Measurements from ENCODE around the gene MRPL28.
"Not testable (repeated sequence)": the region's sequence is repeated elsewhere in the genome, so short reads cannot be mapped to it uniquely, and the experiment has no call there.

The MRPL28 gene

GRCh38 chr16:373020-373598 lies 2.8 kb upstream of the MRPL28 start:
- DNase-seq = no peak

DNA sequence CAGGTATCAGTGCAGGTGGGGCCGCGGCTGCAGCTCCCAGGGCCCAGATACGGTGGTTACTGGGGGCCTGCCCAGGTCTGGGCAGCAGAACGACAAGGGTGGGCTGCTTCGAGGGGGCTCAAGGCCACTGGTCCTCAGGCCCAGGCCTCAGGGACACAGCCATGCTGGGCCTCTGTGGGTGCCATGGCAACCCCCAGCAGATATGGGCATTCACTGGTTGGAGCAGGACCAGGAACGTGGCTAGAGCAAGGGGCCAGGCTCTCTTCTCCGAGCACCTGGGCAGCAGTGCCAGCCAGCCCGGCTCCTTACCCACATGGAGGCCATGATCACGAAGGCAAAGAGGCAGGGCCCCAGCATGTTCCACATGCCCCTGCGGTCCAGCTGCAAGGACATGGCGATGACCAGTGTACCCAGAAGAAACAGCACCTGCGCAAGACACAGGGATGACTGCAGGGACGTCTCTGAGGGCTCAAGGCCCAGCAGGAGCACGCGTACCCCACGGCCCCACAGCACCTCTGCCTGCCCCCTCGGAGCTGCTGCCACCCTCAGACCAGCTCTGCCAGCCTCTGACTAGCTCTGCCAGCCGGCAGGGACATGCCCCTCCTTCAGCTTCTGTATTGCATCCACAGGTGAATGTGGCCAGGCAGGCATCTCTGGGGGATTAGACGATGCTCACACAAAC lies 2.1 kb upstream of the MRPL28 start:
- DNase-seq = no peak

- no peak for DNase-seq
Observed at GRCh38 chr16:371515-372301, 1.4 kb upstream of the MRPL28 start.

GRCh38 chr16:370979-371514 lies 709 bp upstream of the MRPL28 start:
- DNase-seq = no peak

DNA sequence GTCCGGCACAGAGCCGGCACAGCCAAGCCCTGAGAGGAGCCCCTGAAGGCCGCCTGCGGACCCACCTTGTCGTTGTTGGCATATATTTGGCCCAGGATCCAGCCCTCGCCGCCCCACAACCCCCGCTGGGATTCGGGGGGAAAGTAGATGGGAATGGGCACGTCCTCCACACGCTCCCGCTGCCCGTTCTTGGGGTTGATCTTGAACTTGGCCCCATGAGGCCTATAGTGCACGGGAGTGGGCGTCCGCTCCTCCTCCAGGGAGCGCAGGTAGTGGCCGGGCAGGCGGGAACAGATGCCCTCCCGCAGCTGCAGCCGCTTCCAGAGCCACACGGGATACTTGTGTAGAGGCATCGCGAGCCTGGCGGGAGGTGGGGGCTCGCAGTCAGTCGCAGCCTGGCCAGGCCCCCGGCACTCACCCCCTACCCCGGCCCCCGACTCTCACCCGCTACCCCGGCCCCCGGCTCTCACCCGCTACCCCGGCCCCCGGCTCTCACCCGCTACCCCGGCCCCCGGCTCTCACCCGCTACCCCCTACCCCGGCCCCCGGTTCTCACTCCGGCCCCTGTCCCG lies 387 bp downstream of the MRPL28 start:
- DNase-seq = no peak

DNA sequence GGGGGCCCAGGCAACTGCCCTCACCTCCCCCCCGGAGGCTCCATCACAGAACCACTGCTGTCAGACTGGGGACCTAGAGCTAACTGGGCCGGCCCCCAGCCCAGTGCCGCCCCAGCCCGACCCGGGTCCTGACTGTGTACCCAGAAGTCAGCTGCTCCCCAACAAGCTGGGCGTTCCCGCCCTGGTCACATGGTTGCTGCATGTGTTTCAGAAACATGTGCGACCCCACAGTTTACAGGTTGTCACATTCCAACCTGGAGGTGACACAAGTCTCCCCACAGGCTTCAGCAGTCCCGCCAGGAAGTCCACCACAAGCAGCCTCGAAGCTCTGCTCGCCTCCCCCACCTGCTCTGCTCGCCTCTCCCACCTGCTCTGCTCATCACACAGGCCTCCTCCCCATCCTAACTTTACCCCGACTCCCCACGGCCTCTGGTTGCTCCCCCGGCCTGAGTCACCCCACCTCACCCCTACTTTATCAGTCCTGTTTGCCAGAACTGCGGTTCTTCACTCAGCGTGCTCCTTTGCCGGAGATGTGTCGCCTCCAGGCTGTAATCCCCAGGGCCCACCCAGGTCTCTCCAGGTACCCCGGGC lies 968 bp downstream of the MRPL28 start:
- no peak for DNase-seq

DNA sequence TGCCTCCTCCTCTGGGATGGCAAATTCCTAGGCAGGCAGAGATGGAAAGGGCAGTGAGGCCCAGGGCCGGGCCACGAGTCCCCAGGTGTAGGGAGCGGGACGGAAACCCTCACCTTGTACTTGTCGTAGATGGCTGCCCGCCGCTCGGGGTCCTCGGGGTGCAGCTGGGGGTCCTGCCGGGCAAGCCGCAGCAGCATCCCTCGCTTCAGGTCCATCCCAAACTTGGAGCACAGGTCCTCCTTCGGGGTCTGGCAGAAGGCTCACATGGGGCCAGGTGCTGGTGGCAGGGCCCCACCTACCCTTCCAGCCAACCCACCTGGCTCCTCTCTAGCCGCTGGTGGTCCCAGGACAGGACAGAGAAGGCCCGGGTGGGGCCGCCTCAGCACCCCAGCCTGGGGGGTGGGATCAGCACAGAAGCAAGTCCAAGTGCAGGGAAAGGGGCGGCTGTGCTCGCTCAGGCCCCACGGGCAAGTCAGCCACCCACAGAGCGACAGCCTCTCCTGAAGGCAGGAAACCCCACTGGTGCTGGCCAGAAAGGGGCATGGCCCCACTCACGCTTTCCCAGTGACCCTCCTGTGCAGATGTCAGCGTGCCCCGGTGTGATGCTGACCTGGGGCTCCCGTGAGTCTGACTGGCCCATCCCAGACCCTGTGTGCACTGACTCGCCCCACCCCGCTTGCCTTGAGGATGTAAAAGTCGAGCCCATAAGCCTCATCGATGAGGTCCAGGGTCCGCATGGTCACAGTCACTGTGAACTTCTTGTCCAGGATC lies 1.8 kb downstream of the MRPL28 start:
- no peak for DNase-seq

DNA sequence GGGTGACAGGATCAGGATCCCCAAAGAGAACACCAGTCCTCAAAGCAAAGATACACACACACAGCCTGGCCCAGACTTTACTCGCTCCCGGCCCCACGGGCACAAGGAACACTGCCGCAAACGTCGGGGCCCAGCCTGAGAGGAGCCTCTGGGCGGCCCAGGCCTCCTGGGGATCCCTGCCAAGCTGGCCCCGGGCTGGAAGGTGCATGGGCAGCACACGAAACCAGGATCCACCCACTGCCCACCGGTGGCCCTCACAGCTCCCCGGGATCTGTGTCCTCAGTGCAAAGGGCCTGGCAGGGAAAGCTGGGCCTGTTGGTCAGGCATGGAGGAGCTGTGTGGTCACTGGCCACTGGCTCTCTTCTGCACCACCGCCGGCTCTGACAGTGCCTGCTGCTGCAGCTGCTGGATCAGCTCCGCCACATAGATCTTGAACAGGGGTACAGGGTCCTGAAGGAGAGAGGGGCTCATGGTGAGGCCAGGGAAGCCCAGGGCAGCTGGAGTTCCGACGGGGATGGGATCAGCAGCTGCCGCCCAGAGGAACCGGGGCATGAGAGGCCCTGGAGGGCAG lies 2.9 kb downstream of the MRPL28 start:
- no peak for DNase-seq

- DNase-seq = no peak
Observed at GRCh38 chr16:366476-366875, 3.9 kb downstream of the MRPL28 start.

DNA sequence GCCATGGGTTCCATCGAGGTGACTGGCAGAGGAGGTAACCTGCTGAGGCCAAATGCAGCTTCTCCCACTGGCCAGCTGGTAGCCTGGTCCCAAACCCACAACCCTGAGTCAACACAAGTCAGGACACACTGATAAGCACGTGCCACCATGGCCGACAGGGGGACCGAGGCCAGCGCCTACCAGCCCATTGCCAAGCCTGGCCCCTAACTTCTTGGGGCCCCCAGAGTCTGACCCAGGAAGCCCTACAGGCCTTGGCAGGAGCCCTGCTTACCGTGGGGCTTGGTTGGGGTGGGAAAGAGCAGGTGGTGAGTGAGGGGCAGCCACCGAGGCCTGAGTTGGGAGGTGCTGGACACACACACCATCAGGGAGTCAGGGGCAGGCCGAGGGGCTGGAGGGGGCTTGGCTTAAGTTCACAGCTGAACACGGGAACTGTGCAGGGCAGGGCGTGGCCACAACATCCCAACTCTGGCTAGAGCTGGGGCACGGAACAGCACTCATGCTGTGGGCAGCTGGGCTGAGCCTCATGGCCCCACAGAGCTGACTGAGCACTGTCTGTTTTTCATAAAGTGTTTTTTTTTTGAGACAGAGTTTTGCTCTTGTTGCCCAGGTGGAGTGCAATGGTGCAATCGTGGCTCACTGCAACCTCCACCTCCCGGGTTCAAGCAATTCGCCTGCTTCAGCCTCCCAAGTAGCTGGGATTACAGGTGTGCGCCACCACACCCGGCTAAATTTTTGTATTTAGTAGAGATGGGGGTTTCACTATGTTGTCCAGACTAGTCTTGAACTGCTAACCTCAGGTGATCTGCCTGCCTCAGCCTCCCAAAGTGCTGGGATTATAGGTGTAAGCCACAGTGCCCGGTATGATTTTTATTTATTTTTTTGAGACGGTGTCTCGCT lies 5.5 kb downstream of the MRPL28 start:
- no peak for DNase-seq

DNA sequence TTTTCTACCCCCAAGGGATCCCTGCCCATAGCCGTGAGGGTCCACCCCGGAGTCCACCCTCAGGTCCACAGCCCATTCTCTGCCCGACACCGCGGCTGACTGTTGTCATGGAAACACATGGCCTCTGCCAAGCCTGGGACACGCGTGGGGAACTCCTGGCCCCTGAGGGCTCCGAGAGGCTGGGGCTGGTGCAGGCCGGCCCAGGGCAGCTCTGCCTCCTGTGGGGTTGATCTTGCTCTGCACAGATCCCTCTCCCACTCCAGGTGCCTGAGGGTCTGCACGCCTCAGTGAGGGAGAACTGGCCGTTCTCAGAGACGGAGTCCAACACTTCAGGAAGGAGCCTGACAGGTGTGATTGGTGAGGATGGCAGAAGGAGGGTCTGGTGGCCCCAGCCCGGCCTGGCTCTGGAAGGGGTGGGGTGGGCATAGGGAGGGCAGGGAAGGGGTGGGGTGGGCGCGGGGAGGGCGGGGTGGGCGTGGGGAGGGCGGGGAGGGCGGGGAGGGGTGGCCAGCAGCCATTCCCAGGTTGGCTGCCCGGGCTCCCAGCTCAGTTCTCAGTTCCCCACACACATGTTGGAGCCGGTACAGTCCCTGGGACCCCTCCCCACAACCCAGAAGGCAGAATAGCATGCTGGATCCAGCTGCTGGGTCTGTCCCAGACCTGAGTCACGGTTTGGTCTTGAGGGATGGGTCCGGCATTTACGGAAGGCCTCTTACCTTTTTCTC lies 6.4 kb downstream of the MRPL28 start:
- no peak for DNase-seq

GRCh38 chr16:363110-363765 lies 7.1 kb downstream of the MRPL28 start:
- DNase-seq = no peak

DNA sequence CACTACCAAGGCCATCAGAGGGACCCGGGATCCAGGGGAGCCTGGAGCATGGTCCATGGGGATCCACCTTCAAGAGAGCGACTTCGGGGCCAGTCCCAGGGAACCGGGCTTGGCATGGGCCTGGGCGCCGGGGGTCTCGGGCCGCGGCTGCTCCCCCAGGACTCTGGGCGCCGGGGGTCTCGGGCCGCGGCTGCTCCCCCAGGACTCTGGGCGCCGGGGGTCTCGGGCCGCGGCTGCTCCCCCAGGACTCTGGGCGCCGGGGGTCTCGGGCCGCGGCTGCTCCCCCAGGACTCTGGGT lies 7.7 kb downstream of the MRPL28 start:
- not testable (repeated sequence) for DNase-seq

DNA sequence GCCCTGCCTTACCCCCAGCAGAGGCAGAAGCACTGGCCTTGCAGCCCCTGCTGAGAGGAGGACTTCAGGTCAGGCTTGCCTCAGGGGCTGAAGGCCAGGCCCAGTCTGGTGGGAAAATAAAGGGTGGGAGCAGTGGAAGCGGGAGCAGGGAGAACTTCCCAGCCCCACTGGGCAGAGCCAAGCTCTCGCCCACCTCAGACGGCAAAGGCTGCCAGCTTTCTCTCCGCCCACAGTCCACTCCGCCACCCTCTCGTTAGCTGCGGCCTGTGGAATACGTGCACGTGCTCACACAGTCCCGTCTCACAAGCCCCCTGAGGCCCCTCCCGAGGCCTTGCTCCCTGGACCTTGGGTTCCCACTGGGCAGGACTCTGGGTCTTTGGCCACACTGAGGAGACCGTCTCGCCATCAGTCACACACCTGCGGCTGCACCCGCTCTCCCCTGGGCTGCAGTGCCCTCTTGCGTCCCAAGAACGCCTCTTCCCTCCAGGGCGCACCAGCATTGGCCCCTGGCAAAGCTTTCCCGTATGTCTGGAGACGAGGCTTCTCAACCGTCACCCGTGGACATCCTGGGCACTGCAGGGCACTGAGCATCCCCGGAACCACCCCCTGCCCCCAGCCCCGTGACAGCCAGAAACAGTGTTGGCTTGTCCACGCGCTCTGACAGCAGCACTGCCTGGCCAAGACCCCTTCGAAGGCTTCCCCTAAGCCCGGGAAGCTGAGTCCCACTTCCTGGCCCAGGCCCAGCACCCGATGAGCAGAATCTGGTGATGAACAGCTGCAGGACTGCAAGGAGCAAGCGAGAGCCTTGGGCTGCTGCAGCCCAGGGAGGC lies 8.3 kb downstream of the MRPL28 start:
- DNase-seq = peak; percentile 62

DNA sequence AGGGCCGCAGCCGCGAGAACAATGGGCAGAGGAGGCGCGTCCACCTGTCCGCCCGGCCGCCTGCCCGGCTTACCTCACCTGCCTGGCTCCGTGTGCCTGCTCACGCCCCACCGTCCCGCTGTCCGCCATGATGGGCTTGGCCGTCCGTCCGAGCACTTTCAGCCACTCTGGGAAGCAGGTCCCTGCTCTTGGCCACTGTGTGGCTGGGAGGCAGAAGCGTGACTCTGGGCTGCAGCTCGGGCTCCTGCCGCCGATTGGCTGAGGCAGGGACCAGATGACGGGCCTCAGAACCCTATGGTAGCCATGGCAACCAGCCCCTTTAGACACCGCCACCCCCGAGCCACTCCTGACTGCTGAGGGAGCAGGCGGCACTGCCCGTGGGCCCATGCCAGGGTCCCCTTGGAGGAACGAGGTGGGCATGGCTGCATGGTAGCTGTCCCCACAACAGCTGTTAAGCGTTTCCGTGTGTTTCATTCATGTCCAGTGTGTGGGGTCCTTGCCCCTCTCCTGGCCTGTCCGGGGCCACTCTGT lies 8.9 kb downstream of the MRPL28 start:
- DNase-seq = no peak

DNA sequence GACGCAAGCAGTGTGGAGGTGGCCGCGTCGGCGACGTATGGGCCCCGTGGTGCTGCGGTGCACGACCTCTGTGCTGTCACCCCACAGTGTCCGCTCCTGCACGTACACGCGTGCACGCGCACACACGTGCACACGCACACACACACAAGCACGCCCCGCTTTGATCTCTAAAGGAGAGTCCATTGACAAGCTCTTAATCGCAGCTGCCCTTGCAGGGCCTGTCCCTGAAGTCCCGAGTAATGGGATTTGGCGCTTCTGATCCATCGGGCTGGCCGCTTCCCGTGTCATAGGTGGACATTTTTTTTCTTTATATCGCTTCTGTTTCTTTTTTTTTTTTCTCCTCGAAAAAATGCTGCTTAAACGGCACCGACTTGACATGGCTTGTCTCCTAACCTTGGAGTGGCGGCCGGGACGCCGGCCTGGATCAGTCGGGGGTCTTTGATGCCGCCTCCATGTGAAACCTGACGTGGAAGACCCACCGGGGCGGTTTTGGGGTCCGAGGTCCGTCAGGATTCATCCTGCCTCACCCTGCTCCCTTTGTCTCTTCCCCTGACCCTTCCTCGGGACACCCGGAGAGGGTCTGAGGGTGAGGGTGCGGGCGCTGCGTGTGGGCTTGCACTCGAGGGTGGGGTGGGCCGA lies 9.5 kb downstream of the MRPL28 start:
- no peak for DNase-seq

DNA sequence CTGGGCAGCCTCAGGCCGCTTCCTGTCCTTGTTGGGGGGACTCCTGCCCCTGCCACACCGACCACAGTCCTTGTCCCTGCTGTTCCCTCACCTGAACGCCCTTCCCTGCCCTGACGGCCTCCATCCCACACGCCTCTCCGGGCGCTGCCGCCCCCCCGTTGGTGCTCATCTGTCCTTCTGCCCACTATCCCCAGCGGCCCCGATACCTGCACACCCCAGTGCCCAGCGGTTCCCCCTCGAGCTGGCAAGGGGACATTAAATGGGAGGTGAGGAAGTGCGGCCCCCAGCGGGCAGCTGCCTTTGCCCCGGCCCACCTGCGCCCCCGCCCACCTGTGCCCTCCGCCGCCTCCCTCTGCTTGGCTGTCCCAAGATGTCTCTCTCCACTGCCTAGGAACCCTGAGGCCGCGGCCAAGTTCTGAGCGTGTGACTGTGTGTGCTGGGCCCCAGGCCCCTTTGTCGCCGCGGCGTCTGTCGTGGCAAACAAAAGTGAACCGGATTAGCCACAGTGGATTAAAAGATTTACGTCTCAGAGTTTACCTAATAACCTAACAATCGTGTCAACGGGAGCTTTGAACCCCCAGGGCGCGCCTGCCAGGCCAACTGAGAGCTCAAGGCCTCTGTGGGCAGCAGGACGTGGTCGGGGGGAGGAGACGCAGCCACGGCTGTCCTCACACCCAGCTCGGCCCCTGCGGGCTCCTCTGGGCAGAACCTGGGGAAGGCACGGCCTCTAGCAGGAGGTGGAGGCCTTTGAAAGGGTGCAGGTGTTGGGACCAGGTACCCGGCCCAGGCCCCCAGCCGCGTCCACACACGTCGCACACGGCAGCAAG lies 10.3 kb downstream of the MRPL28 start:
- DNase-seq = no peak
